GM15510 (cell line): Measurements from ENCODE around the gene NLRP3.

Source experiments
- POLR2A ChIP-seq: IDR thresholded peaks from 3 replicates; pipeline ENCODE4 v1.6.1; 2011; ENCODE audit warnings: borderline replicate concordance; ENCODE audit not compliant: insufficient read length; ENCODE audit errors: extremely low read depth

The NLRP3 gene

DNA sequence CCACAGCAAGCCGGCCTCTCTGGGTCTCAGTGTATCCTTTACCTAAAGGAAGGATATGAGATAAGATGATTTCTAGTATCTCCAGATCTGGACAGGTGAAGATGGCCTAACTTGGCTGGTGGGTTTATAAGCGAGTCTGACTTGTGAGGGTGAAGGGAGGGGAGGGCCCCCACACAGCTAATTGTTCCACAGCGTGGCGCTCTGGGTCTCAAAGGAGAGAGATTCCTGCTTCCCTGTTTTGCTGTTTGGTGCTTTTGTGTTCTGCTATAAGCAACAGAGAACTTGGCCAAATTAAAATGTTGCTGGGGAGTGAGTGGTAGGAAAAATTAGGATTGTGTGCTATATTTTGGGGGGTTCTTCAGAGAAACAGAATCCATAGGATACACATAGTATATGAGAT, 28.9 kb upstream of the NLRP3 start:
- no peak for TF ChIP-seq POLR2A

DNA sequence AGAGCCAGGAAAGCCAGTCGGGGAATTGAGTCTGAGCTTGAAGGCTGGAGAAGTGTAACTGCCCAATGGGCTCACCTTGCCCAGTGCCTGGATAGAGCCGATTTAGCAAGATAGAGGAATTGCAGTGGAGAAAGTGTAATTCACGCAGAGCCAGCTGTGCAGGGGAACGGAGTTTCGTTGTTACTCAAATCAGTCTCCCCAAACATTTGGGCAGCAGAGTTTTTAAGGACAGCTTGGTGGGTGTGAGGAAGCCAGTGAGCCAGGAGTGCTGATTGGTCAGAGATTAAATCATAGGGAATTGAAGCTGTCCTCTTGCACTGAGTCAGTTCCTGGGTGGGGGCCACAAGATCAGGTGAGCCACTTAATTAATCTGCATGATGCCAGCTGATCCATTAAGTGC, 28.4 kb upstream of the NLRP3 start:
- TF ChIP-seq POLR2A, result no peak

DNA sequence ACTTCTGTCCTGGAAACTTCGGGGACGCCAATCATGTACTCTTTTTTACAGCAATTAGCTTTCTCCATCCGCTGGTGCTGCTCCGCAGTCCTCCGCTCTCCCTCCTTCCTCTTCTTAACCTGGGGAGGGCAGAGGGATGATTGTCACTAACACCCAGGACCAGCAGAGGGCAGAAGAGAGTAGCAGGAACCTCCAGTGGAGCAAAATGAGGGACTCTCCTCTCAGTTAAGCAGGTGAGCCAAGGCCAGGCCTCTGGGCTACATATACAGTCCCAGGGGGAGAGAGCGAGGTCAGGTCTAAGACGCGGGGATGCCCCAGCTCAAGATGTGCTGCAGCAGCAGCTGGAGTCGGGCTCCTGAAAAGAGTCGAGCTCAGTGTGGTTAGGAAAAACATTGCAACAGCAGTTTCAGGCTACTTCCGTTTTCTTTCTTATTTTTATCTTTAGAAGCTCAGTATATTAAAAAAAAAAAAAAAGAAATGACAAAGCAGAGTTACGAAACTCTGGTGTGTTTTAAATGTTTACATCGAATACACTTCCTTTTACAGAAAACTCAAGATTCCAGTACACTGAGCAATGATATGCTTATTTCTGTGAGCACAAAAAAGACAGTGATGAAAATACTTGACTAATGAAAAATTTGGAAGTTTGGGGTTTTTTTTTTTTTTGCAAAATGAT, 25.7 kb upstream of the NLRP3 start:
- no peak for TF ChIP-seq POLR2A

DNA sequence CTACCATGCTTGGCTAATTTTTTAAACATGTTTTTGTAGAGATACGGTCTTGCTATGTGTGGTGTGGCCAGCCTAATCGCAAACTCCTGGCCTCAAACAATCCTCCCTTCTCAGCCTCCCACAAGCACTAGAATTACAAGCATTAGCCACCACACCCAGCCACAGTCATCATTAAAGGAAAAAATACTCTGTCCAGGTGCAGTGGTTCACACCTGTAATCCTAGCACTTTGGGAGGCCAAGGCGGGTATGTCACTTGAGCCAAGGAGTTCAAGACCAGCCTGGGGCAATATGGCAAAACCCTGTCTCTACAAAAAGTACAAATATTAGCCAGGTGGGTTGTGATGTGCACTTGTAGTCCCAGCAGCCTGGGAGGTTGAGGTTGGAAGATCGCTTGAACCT, 25.0 kb upstream of the NLRP3 start:
- no peak for TF ChIP-seq POLR2A

DNA sequence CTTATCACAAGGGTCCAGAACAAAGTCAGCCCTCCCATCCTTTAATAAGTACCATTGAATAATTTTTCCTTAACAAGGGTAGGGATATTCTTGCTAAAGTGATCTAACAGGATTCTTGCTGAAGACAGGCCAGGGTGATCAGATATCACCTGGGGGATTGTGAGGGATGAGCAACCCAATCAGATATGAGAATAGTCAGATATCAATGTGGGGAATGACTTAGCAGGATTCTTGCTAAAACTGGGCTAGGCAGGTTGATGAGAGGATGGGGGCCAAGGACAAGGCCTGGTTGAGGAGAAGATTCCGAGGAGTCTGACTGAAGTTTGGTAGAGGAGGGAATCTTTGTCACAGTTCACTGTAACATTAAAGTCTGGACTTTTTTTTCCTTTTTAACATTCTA, 23.9 kb upstream of the NLRP3 start:
- no peak for TF ChIP-seq POLR2A

DNA sequence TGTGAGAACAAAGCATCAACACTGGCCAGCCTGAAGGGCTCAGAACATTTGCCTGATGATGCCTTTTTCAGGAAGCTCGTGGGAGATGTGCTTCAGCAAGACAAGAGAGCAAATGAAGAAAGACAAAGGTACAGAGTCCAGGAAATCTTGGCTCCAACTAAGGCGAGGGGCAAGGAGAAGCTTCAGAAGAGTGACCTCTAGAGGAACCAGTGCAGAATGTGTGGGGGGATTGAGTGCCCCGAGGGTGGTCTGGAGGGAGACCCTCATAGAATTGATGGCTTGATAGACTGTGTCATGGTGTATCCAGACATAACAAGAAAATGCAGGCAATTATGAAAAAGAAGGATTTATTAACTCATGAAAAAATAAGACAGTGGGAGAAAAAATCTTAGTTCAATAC, 15.3 kb upstream of the NLRP3 start:
- TF ChIP-seq POLR2A, result no peak

DNA sequence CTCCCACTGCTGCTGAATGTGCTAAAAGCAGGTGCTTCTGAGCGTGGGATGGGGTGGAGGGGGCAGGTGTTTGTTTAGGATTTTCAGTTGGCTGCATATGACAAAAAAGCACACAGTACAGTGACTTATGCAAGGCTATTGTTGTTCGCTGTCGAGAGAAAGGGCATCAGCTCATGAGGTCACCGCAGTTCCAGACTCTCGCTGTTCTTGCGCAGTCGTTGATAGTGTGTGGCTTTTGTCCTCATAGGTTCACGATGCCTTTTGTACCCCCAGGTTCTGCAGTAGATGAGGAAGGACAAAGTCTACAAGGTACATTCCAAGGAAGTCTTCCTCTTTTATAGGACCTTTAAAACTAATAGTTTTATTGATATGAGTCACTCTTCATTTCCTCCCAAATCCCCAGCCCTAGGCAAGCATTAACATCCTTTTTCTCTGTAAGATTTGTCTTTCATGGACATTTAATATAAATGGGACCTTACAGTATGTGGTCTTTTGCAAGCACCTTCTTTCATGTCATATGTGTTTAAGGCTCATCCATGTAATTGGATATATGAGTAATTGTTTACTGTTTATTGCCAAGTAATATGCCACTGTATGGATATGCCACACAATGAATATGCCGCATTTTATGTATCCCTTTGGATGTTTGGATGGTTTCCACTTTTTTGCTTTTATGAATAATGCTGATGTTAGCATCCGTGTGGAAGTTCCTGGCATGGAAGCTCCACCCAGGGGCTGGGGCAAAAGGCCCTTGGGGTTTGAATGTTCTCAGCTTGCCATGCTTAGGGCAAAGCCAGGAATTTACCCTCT, 14.5 kb upstream of the NLRP3 start:
- TF ChIP-seq POLR2A, result no peak

DNA sequence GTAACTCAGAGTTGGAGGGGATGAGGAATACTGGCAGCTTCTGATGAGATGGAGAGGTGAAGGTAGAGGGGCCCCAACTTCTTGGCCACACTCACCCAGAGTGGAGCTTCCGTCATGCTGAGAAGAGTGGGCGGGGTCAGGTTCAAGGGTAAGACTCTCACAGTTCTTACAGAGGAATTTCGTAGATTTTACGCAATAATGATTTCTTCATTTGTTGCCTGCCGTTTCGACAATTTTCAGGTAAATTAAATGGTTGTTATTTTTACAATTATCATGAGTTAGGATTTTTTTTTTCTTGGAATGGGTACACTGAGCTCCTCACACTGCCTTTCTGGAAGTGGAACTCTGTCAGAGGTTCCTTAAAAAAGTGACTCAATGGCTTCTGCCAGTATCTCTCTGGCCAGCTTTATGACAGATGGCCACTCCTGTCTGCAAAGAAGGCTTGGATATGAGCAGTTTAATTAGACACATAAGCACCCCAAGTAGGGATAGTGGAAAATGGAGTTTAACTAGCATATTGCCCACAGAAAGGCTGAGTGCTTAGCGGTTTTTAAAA, 13.8 kb upstream of the NLRP3 start:
- TF ChIP-seq POLR2A, result no peak

DNA sequence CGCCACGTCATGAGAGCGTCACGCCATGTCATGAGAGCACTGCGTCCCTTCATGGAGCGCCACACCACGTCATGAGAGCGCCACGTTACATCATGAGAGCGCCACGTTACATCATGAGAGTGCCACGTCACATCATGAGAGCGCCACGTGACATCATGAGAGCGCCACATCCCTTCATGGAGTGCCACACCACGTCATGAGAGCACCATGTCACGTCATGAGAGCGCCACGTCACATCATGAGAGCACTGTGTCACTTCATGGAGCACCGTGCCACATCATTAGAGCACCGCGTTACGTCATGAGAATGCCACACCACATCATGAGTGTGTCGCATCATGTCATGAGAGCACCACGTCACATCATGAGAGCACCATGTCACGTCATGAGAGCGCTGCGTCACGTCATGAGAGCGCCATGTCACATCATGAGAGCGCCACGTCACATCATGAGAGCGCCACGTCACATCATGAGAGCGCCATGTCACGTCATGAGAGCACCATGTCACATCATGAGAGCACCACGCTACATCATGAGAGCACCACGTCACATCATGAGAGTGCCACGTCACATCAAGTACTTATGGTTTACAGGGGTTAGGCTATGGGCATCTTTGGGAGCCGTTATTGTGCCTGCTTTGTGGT, 9.8 kb upstream of the NLRP3 start:
- TF ChIP-seq POLR2A, result no peak

DNA sequence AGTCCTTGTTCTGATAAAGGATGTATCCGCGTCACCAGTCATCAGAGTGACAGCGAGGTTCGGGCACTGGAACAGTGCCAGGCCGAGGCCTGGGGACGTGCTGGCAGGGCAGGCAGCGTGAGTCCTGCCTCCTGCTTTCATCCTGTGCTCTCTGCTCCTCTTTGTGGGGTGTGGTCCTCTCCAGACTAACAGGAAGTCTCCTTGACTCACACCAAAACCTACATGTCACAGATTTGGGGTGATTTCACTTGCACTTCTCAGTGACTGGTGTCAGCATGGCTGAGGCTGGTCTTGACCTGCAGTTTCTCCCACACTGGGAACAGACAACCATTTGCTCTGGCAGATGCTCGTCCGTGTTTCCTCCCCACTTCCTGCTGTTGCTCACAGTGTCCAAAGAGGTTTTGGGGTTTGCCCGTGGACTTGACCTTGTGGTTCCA, 8.8 kb upstream of the NLRP3 start:
- TF ChIP-seq POLR2A, result no peak

DNA sequence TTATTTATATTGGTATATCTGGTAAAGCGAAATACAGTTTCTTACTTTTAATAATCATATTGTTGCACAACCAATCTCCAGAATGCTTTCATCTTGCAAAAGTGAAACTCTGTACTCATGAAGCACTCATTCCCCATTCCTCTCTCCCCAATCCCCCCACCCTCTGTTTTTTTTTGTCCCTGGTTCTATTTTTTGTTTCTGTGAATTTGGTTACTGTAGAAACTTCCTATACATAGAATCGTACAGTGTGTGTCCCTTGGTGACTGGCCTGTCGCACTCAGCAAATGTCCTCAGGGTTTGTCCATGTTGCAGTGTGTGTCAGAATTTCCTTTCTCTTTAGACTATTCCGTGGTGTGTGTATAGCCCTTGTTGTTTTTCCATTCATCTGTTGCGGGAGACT, 7.9 kb upstream of the NLRP3 start:
- TF ChIP-seq POLR2A, result no peak

DNA sequence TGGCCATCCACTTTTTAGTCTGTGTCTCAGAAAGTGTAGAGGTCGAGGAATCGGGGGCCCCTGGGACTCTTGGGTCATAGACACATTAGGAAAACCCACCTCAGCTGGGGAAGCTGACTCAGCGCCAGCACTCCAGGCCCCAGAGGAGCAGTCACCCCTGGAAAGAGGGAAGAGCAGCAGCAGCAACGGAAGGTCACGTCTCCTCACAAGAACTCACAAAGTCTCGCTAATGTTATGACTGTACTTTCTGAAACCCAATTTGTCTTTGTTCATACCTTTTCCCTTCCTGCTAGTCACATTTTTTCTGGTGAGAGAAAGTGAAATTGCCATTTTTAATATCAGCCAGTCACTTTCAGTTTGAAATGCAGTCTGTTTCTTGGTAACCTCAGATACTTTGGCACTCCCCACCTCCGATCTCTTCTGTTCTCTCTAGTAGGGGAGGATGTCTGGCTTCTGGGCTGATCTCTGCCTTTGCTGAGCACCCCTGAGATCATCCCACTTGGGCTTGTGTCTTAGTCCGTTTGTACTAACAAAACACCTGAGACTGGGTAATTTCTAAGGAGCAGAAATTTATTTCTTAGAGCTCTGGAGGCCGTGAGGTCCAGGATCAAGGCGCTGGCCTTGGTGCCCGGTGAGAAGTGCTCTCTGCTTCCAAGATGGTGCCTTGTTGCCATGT, 6.0 kb upstream of the NLRP3 start:
- no peak for TF ChIP-seq POLR2A

DNA sequence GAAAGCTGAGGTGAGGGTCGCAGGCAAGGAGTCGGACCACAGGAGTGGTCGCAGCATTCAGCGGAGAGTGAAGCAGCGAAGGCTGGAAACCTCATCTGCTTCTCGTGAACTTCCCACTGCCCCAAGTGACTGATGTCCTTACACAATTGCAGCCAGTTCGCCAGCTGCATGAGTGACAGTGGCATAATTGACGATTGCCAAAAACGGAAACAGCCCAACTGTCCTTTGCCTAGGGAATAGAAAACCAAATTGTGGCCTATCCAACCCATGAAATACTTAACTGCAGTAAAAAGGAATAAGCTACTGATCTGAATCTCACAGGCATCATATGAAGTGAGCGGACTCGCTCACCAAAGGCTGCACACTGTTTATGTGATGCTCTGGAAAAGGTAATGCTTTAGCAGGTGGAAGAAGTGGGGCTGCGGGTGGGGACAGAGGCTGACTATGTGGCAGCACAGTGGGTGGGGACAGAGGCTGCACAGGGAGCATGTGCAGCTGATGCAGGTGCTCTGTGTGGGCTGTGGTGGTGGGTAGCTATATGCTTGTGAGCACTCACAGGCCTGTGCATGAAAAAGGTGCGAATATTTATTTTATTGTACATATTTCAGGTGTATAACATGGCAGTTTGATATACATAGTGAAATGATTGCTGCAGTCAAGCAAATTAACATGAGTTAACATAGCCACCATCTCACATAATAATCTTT, 4.2 kb upstream of the NLRP3 start:
- no peak for TF ChIP-seq POLR2A

DNA sequence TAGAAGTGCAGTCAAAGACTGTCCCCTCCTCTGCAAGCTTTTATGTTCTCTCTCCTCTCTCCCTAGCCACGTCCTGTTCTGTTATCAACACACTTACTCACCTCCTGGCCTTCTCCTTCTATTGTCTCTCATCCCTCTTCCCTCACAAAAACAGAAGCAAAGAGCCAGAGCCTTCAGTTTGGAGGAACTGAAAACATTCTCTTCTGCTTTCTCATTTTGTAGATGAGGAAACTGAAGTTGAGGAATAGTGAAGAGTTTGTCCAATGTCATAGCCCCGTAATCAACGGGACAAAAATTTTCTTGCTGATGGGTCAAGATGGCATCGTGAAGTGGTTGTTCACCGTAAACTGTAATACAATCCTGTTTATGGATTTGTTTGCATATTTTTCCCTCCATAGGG, 1.9 kb downstream of the NLRP3 start:
- TF ChIP-seq POLR2A, result no peak

DNA sequence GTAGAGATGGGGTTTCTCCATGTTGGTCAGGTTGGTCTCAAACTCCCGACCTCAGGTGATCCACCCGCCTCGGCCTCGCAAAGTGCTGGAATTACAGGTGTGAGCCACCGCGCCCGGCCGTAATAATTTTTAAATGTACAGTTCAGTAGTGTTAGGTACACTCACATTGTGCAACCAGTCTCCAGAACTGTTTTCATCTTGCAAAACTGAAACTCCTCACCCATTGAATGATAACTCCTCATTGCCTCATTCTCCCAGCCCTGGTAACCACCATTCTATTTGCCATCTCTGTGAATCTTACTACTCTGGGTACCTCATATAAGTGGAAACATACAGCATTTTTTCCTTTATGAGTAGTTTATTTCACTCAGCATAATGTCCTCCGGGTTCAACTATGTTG, 3.4 kb downstream of the NLRP3 start:
- TF ChIP-seq POLR2A, result no peak

DNA sequence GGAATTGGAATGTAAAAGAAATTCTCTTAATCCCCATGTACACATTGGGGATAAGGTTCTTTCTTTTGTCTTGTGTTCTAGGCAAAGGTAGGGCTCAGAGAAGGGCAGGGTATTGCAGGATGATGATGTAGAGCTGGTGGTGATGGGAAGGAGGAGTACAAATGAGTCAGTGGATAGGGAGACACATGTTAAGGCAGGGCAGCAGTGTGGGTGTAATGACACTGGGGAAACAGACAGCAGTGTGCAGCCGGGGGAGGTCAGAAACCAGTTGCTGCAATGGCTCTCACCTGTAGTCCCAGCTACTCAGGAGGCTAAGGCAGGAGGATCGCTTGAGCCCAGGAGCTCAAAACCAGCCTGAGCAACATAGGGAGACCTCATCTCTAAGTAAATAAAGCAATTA, 5.1 kb downstream of the NLRP3 start:
- TF ChIP-seq POLR2A, result no peak
